Immature natural killer cell (primary cell): ENCODE results near the gene RAI14. TPM values are rescaled to one million over a fixed set of nuclear protein-coding genes. Genes with fewer than 3 reads are reported as not detected.

Experiments used
- DNase-seq, 3 donors: peaks; one replicate each; pipeline ENCODE4 v3.0.0; 2022; ENCODE audit warnings: mixed read lengths in 1 of 3
- H3K27ac Mint-ChIP-seq, 6 donors: one replicate each; pipeline ENCODE4 v1.8.0; 2020; ENCODE audit warnings: mixed read lengths in 6 of 6, mild to moderate bottlenecking in 5 of 6, inconsistent platforms in 4 of 6, moderate library complexity in 3 of 6
- H3K27me3 Mint-ChIP-seq, 3 donors: one replicate each; pipeline ENCODE4 v1.8.0; 2020 to 2021; ENCODE audit warnings: low read depth in 3 of 3, mild to moderate bottlenecking in 3 of 3, mixed read lengths in 3 of 3, moderate library complexity in 3 of 3, inconsistent platforms in 1 of 3
- H3K36me3 Mint-ChIP-seq, 3 donors: one replicate each; pipeline ENCODE4 v1.8.0; 2020; ENCODE audit warnings: mixed read lengths in 3 of 3, inconsistent platforms in 2 of 3, mild to moderate bottlenecking in 2 of 3
- H3K4me1 Mint-ChIP-seq, 2 donors: one replicate each; pipeline ENCODE4 v1.8.0; 2020; ENCODE audit warnings: inconsistent platforms in 2 of 2, mild to moderate bottlenecking in 2 of 2, mixed read lengths in 2 of 2, moderate library complexity in 1 of 2
- H3K4me3 Mint-ChIP-seq, 5 donors: one replicate each; pipeline ENCODE4 v1.8.0; 2020; ENCODE audit warnings: mild to moderate bottlenecking in 5 of 5, mixed read lengths in 5 of 5, inconsistent platforms in 3 of 5, moderate library complexity in 3 of 5
- H3K9me3 Mint-ChIP-seq, 6 donors: one replicate each; pipeline ENCODE4 v1.8.0; 2020; ENCODE audit warnings: mild to moderate bottlenecking in 6 of 6, mixed read lengths in 6 of 6, inconsistent platforms in 4 of 6, moderate library complexity in 3 of 6
- polyA plus RNA-seq, 3 donors: library from polyadenylated mRNA; unstranded; fragments of 300-500 nt; fragmentation: Illumina TruSeq; gene quantifications; one replicate each; pipeline ENCODE4 v1.2.3, GENCODE V29; 2021

RAI14 gene
- polyA plus RNA-seq, 3 donors from 2014 or later, result 0.97 to 6.6 TPM; not detected in 1

DNA sequence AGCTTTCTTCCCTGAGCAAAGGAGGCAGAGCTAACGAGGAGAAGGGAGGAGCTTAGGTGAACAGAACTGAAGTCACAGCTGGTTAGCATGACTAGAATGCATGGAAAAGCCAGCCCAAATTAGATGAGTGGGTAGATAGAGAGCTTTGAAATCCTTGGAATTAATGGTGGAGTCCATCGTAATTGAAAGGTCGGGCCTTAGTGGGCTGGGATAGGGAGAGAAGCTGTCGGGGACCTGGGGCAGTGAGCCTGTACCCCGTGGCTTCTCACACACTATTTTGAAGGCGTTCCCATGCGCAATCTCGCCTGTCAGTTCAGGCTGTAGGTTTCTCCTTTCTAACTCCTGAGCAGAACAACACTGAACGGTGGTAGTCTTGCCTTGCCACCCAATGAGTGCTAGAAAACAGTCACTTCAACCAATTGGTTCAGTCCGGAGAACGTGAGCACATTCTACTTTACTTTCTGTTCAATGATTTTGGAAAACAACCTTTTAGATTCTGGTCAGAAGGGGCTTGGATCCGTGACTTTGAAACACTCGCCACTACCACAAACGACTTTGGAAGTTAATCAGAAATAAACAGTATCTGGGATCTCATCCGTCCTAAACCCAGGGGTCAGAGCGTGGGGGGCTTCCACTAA lies 655 bp upstream of the RAI14 start:
- Mint-ChIP-seq H3K4me1 (peaks cover 19 to 28% of the 10 kb centered on the region in 2 donors), H3K36me3 (no peaks in the 10 kb centered on the region), H3K9me3 (no peaks in the 10 kb centered on the region), H3K4me3 (peak overlapping the region; percentile 91 to 97 (median 93)), H3K27ac (peak overlapping the region in 4 of 6 donors; percentile 43 to 92 (median 86)), H3K27me3 (peaks cover 2 to 30% (median 13%) of the 10 kb centered on the region in 3 donors)
- DNase-seq, result peak in 2 of 3 donors; percentile 27 to 30

DNA sequence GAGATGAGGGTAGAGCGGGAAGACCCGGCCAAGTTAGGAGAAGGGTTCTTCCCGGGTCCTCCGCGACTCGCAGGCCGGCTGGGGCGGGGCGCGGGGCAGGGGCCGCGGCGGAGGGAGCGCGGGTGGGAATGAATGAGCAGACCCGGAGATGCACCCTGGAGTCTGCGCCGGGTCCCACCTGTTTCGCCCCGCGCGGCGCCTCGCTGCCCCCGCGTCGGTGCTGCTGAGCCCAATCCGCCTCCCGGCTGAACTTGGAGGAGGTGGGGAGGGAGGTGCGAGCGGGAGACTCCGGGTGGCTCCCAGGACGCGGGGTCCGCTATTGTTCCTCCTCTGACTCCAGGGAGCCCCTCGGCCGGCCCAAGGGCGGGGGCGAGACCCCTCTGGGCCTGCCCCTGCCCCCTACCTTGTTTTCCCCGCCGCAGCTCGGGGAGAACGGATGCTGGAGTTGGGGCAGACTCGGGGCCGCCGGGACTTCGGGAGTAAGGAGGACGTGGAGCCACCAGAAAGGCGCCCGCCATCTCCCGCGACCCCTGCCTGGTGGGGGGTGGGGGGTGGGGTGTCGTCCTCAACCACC lies 659 bp downstream of the RAI14 start:
- Mint-ChIP-seq H3K4me1 (peaks cover 19 to 28% of the 10 kb centered on the region in 2 donors), H3K27ac (peak overlapping the region in 1 of 6 donors; percentile 22), H3K4me3 (peak overlapping the region; percentile 75 to 85 (median 77)), H3K36me3 (no peaks in the 10 kb centered on the region), H3K9me3 (no peaks in the 10 kb centered on the region), H3K27me3 (peaks cover 2 to 30% (median 10%) of the 10 kb centered on the region in 3 donors)
- no peak for DNase-seq

DNA sequence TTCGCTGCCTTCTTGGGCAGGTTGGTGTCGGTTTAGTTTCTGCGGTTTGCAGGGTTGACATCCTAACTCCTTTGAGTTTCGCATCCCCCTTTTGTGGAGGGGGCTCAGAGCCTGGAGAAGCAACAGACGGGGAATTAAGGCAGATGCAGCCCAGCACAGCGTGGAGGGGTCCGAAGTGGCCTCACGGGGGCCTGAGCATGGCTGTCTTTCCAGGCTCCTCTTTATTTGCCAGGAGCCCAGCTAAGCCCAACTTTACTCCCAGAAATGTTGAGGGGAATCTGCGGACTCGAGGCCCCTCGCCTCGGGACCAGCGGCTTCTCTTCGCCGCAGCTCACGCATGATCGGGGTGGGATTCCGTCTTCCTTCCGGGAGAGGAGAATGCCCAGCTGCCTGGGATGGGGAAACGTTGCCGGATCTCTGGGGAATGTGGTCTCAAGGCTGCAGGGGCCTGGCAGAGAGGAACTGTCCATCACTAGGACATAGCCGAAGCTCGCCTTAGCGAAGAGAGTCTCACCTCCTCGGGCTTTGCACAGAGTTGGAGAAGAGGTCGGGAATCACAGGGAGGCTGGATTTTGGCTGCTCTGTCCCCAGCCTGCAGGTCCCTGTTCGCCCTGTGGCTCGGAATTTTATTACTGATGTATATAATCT lies 1.3 kb downstream of the RAI14 start:
- Mint-ChIP-seq H3K27me3 (peaks cover 2 to 30% (median 10%) of the 10 kb centered on the region in 3 donors), H3K27ac (peak overlapping the region in 2 of 6 donors; percentile 53 to 83), H3K4me1 (peaks cover 19 to 28% of the 10 kb centered on the region in 2 donors), H3K4me3 (peak overlapping the region; percentile 75 to 85 (median 77)), H3K9me3 (no peaks in the 10 kb centered on the region), H3K36me3 (no peaks in the 10 kb centered on the region)
- no peak for DNase-seq

DNA sequence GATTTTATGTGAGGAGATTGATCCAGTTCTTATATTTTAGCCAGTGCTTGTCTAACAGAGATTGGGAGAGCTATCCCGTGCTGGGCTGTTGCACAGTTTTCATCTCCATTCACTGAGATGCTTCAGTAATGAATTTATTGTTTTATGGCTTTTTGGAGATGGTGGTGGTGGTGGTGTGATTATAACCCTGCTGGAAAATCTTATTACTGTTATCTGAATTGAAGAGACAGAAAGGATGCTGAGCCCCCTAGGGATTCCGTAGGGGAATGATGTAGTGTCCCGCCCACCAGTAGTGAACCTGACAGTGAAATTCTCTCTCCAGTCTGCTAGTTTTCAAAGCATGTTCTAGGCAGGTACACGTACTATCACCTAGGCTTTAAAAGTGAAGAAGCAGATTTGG lies 1.9 kb downstream of the RAI14 start:
- Mint-ChIP-seq H3K9me3 (no peaks in the 10 kb centered on the region), H3K27ac (peak overlapping the region in 1 of 6 donors; percentile 53), H3K27me3 (peaks cover 2 to 30% (median 10%) of the 10 kb centered on the region in 3 donors), H3K4me3 (peak overlapping the region; percentile 75 to 85 (median 77)), H3K4me1 (peaks cover 19 to 28% of the 10 kb centered on the region in 2 donors), H3K36me3 (no peaks in the 10 kb centered on the region)
- no peak for DNase-seq

DNA sequence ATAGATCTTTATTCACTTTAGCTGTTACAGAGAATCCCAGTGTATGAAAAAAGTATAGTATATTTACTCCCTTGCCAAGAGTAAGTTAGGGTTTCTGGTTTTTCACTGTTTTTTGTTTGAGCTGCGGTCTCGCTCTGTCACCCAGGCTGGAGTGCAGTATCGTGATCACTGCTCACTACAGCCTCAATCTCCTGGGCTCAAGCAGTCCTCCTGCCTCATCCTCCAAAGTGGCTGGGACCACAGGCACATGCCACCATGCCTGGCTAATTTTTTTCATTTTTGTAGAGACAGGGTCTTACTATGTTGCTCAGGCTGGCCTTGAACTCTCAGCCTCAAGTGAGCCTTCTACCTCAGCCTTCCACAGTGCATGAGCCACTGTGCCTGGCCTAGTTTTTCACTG lies 3.0 kb downstream of the RAI14 start:
- Mint-ChIP-seq H3K4me3 (no peak overlapping the region), H3K27ac (no peak overlapping the region), H3K36me3 (no peaks in the 10 kb centered on the region), H3K9me3 (no peaks in the 10 kb centered on the region), H3K4me1 (peaks cover 19 to 28% of the 10 kb centered on the region in 2 donors), H3K27me3 (peaks cover 2 to 30% (median 8%) of the 10 kb centered on the region in 3 donors)
- no peak for DNase-seq

DNA sequence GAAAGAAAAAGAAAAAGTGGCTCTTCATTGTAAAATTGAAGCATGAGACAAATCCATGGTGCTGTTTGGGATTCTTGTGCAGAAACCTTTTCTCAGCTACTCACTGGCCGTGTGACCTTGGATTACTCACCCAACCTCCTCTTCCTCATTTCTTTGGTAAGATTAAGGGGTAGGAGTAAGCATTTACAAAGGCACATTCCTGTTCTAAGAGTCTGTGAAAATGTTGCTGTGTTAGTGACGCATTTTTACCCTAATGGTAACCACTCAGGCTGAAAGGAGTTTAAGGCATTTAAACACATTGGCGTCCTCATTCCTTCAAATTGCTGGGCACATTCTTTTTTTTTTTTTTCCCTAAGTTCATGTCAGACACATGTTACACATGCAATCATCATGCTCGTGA lies 4.3 kb downstream of the RAI14 start:
- Mint-ChIP-seq H3K4me3 (no peak overlapping the region), H3K27ac (no peak overlapping the region), H3K36me3 (no peaks in the 10 kb centered on the region), H3K9me3 (no peaks in the 10 kb centered on the region), H3K27me3 (peaks cover 2 to 27% (median 8%) of the 10 kb centered on the region in 3 donors), H3K4me1 (peaks cover 15 to 18% of the 10 kb centered on the region in 2 donors)
- no peak for DNase-seq

DNA sequence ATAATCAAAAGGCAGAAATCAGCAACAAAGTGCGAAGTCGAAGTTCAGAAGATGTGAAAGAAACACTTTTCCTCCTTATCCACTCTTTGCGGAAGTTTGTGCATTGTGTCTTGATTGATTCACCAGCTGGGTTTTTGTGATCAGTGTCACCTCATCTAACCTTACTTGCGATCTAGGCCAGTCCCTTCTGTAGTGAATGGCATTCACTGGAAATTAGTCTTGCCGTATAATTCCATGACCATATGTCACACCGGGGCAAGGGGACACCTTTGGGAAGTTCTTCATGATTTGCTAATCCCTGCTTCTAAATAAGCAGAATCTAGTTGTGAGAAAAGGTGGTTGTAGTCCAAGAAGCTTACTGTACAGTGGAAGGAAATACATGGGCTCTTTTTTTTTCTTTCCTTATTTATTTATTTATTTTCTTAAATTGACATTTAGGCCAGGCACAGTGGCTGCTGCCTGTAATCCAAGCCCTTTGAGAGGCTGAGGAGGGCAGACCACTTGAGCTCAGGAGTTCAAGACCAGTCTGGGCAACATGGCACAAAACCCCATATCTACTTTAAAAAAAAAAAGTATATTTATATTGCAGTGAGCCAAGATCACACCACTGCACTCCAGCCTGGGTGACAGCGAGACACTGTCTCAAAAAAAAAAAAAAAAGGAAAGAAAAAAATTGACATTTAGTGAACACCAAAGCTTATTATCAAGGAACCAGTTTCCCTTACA lies 7.8 kb downstream of the RAI14 start:
- no peaks in the 10 kb centered on the region for H3K36me3 Mint-ChIP-seq
- H3K4me3 Mint-ChIP-seq, result no peak overlapping the region
- H3K9me3 Mint-ChIP-seq, result no peaks in the 10 kb centered on the region
- H3K4me1 Mint-ChIP-seq, result no peaks in the 10 kb centered on the region
- no peak overlapping the region for H3K27ac Mint-ChIP-seq
- H3K27me3 Mint-ChIP-seq, result peaks cover under 1 to 7% (median under 1%) of the 10 kb centered on the region in 3 donors
- DNase-seq, result no peak

DNA sequence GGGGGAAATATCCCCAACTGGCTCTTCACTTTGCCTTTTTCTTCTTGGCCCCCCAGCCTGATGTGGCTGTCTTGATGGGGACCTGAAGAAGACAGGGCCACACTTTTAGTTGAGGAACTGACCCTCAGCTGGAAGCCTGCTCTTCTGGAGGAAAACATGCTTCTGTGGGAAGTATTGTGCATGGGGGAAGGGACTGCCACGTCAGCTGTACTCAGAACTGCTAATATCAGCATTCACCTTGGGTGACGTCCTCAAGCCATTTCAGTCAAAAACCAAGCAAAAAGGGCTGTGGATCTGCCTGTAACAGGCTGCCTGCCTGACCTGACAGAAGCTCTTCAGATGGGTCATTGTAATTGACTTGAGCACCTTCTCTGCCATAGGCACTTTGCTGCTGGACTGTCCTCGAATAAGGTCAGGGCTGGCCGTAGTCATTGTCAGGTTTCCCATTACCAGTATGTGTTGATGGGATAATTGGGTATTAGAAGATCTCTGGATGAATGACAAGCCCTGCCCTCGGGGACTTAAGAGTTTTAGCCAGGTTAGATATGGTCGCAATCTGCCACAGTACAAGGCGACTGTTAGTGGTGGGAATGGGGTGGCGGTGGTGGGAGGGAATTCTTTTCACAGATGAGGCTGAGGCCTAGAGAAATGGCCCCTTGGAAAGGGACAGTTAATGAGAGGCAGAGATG lies 10.4 kb downstream of the RAI14 start:
- Mint-ChIP-seq H3K27ac (no peak overlapping the region), H3K4me3 (no peak overlapping the region), H3K4me1 (no peaks in the 10 kb centered on the region), H3K27me3 (peaks cover 0 to 2% (median 1%) of the 10 kb centered on the region in 3 donors), H3K9me3 (no peaks in the 10 kb centered on the region), H3K36me3 (no peaks in the 10 kb centered on the region)
- DNase-seq, result no peak

DNA sequence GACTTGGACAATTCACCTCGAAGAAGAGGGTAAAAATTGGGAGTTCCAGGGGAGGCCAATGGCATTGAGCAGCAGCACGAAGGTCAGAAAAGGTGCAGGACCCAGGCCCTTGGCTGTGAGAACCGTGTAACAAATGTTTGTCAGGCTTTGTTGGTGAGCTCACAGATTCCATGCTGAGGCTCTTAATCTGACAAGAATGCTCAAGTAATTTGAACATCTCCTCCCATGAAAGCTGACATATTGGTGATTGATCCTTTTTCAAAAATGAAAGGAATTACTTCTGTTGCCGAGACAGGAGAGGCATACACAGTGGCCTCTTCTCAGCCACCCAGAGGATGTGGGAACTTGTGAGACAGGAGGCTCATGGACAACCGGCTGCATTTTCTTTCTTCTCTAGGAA lies 11.6 kb downstream of the RAI14 start:
- H3K4me3 Mint-ChIP-seq, result no peak overlapping the region
- no peak for DNase-seq
- no peaks in the 10 kb centered on the region for H3K9me3 Mint-ChIP-seq
- no peaks in the 10 kb centered on the region for H3K4me1 Mint-ChIP-seq
- H3K27me3 Mint-ChIP-seq, result peaks cover 0 to 2% (median 1%) of the 10 kb centered on the region in 3 donors
- no peak overlapping the region for H3K27ac Mint-ChIP-seq
- no peaks in the 10 kb centered on the region for H3K36me3 Mint-ChIP-seq

DNA sequence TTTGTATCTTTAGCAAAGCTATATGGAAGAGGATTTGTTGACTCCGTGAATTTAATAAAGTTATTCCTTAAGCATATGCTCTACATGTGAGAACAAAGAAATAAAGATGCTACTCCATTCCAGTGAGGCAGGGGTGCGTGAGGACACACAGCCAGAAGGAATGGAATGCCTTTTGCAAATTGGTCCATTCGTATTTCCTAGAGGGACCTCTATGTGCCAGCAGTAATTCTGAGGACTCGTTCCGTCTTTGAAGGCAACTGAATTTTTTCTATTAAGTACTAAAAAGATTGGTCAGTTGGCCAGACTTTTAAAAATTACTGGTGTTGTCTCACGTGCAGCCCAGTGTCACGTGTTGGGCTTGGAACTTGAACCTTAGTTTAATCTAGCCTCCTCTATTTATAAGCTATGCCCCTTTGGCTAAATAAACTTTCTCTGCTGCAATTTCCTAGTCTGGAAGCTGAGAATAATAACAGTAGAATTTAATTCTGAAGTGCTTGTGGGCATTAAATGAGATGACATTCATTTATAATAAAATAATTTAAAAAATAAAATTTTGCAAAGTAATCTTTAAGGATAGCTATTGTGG lies 13.9 kb downstream of the RAI14 start:
- peaks cover 0 to 2% (median 1%) of the 10 kb centered on the region in 3 donors for H3K27me3 Mint-ChIP-seq
- no peak overlapping the region for H3K27ac Mint-ChIP-seq
- peaks cover 0 to 6% of the 10 kb centered on the region in 2 donors for H3K4me1 Mint-ChIP-seq
- DNase-seq, result no peak
- H3K36me3 Mint-ChIP-seq, result no peaks in the 10 kb centered on the region
- no peak overlapping the region for H3K4me3 Mint-ChIP-seq
- H3K9me3 Mint-ChIP-seq, result peaks cover 0 to 2% (median 0%) of the 10 kb centered on the region in 6 donors

DNA sequence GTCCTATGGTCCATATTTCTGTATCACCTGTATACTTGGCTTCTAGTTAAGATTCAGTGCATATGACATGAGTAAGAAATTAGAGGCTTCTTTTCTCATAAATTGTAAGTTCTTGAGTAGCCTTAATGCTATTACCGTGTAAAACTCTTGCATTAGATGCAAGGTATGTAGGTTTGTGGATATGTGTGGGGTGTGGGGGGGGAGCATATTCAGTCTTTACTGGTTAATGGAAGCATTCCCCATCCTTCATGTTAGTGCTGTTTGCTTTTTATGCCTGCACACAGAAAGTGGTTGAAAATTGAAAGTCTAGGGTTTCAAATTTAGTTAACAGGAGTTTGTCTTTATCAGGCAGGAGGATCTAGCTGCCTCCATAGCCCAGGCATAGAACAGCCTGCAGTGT lies 16.1 kb downstream of the RAI14 start:
- DNase-seq, result no peak
- H3K27me3 Mint-ChIP-seq, result peaks cover 0 to 2% (median 1%) of the 10 kb centered on the region in 3 donors
- H3K27ac Mint-ChIP-seq, result no peak overlapping the region
- H3K36me3 Mint-ChIP-seq, result no peaks in the 10 kb centered on the region
- peaks cover 0 to 2% (median 0%) of the 10 kb centered on the region in 6 donors for H3K9me3 Mint-ChIP-seq
- H3K4me3 Mint-ChIP-seq, result no peak overlapping the region
- H3K4me1 Mint-ChIP-seq, result peaks cover 0 to 6% of the 10 kb centered on the region in 2 donors

DNA sequence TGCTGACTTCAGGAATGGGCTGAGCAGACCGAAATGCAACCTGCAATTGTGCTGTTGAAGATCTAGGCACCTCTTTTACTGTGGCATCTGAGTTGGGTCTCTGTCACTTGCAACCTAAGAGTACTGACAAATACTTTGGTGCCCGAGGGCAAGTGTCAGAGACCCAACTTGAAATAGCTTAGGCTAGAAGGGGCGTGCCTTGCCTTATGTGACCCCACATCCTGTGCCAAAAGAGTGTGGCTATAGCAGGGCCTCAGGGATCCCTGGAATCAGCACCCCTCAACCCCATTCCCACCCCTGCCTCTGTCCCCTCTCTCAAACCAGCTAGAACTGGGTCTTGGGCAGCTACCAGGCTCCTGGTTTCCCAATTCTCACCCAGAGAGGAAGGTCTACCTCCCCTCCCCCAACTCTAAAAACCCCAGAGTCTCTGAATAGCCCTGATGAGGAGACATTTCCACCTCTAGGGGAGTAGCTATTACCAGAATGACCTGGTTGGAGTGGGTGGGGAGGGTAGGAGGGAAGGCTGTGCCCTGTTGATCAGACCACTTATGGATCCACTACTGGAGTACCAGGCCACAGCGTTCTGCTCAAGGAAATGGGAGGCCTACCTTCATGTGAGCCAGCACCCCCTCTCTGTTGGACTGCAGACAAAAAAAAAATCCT lies 17.5 kb downstream of the RAI14 start:
- Mint-ChIP-seq H3K27me3 (peaks cover 0 to 3% (median 2%) of the 10 kb centered on the region in 3 donors), H3K9me3 (peaks cover 0 to 2% (median 0%) of the 10 kb centered on the region in 6 donors), H3K4me3 (no peak overlapping the region), H3K4me1 (peaks cover 0 to 6% of the 10 kb centered on the region in 2 donors), H3K36me3 (no peaks in the 10 kb centered on the region), H3K27ac (no peak overlapping the region)
- DNase-seq, result no peak
